ELR (cell line): ENCODE results near the gene RUNX2.

Experiments used
- DNase-seq: peaks from one replicate; pipeline ENCODE4 v3.0.0-alpha.2; 2015; ENCODE audit warnings: low read depth

RUNX2 gene

GRCh38 chr6:45351076-45351475, 22.9 kb downstream of the RUNX2 start:
- DNase-seq: no peak

GRCh38 chr6:45351667-45352066, 23.5 kb downstream of the RUNX2 start:
- no peak for DNase-seq

GRCh38 chr6:45353654-45354053, 25.5 kb downstream of the RUNX2 start:
- DNase-seq: no peak

DNA sequence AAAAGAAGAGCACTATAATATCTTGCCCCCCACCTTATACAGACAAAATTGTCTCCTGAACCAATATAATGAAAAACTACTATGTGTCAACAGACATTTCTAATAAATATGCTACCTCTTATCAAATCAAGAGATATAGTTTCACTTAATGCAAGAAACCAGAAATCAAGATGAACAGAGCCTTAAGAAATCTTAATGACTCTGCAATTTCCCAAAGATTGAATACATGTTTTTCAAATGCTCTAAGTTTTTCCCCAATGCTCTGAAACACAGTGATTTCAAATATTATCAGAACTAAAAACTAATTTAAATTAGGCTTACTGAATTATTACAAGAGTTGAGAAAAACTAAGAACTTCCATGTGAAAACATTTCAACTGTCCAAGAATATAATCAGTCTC, 36.3 kb downstream of the RUNX2 start:
- no peak for DNase-seq

DNA sequence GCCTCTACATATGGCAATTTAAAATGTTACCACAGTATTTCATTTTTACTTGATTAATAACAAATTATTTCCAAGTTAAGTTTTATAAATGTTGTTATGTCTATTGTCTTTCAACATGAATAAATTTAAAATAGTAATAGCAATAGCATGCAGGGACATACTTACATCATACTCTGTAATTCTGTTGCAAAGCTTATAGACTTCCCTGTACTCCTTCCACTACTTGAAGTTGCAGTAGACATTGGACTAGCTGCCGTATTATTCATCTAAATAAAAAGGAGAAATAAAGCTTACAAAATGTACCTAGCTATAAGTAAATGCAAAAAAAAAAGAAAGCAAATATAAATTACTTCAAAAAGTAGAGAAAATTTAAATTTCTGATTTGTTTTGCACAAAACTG, 36.9 kb downstream of the RUNX2 start:
- no peak for DNase-seq

DNA sequence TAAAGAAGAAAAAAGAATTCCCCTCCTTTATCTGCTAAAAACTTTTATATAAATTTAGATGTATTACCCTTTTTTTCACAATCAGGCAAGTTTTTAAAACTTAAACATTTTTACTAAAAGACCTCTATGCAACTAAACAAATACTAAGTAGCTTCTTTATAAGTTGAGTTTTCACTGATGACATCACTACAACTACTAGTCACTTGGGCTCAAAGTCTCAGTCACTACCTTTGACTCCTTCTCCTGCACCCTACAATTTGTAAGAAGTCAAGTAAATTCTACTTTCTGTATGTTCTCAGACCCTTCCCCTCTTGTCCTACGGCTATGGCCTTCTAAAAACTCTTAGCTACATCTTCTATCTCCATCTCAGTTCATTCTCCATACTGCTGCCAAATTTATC, 38.4 kb downstream of the RUNX2 start:
- DNase-seq: no peak

- no peak for DNase-seq
Measured at GRCh38 chr6:45367999-45368398, 39.9 kb downstream of the RUNX2 start.

GRCh38 chr6:45369870-45370269, 41.7 kb downstream of the RUNX2 start:
- no peak for DNase-seq

DNA sequence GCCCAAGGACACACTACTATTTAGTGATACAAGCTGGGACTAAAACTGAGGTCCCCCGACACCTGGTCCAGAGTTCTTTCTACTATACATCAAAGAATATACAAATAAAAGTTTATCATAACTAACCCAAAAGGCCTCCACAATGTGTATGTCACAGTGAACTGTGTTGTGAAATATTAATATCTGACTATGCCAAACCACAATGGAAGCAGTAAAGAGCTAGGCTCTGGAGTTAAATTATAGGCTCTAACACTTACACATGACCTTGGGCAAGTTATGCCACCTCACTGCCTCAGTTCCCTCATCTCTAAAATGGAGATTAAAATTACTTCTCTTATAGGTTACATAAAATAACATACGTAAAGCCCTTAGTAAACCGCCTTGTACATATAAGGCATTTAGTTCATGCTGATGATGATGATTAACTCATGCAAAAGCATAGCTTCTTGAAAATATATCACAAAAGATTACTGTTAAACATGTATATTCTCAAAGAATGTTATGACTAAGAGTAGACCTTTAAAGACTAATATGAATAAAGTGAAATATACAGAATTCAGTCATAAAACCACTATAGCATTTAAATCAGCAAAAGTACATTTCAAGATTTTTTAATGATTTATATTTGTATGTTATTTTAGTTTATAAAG, 43.9 kb downstream of the RUNX2 start:
- peak; percentile 10 for DNase-seq

DNA sequence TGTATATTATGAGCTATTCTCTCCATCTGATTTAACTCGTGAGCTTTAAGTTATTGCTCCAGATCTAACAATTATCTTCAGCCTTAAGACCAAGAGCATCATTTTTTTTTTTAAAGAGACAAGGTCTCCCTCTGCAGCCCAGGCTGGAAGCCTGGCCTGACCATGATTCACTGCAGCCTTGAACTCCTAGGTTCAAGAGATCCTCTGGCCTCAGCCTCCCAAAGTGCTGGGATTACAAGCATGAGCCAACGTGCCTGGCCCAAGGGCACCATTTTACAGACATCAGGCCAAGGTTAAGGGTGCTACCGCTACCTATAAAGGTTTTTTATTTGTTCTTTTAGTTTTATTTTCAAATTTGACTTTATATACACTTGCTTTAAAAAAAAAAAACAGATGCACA, 47.3 kb downstream of the RUNX2 start:
- no peak for DNase-seq

DNA sequence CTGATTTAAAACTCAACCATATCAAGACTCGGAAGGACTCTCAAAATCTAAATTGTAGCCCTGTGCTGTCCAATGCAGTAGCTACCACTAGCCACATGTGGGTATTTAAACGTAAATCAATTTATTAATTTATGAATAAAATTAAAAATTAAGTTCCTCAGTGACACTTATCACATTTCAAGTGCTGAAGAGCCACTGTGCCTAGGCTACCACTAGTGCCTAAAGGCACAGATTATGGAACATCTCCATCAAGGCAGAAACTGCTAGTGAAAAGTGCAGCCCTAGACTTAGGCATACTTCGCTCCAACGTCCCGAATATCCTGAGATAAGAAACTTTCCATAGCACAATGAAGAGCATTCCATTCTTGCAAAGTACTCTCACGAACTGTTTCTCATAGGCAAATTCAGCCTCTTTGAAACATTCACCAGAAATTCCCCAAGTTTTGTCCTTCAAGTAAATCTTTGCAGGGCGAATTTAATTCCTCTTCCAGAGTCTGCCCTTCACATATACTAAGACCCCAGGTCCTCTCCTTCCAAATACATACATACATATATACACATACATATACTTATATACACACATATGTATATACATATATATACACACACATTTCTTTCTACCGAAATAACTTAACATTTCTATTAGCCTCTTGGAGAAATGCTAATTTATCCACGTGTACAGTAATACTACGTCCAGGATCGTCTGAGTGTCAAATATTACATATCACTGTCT, 48.3 kb downstream of the RUNX2 start:
- no peak for DNase-seq

GRCh38 chr6:45377043-45377553, 49.0 kb downstream of the RUNX2 start:
- no peak for DNase-seq

- peak; percentile 95 for DNase-seq
Measured at GRCh38 chr6:45377554-45378333, 49.6 kb downstream of the RUNX2 start, which contains the start of gene SUPT3H. TSS of gene SUPT3H (minus strand) at chr6:45377934.

DNA sequence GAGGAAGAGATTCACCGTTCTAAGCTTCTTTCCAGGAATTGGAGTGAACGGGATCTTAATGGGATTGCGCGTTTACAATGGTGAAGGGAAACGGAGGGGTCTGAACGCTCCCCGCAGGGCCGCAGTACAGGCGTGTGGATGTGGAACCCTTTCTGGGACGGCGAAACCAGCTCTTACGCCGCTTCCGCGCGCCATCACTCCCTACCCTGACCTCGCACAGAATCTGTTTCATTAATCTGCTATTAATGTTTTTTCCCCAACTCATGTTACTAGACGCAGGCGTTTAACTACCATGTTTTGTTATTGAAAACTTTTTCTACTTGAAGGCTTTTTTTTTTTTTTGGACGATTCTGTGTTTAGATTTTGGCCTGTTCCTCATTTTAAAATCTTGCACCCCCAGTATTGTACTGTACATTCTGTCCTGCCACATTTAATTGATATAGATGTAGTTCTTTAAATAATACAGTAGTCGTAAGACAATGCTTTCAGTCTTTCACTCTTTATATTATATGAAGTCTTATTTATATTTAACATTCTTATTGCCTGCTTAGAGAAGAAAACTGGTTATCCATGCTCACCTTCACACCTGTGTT, 50.3 kb downstream of the RUNX2 start:
- DNase-seq: no peak

DNA sequence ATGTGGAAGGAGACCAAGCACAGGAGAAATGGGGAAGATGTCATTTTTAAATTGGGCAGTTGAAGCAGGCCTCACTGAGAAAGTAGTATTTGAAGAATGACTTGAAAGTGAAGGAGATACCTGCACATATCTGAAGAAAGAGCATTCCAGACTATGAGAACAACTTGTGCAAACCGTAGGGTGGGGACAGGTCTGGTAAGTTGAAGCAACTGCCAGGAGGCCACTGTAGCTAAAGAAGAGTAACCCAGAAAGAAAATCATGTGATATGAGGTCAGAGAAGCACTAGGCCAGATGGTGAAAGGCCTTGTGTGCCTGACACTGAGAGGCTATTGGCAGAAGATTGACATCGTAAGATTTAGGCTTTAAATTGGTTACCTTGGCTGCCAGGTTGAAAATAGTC, 54.3 kb downstream of the RUNX2 start:
- no peak for DNase-seq

DNA sequence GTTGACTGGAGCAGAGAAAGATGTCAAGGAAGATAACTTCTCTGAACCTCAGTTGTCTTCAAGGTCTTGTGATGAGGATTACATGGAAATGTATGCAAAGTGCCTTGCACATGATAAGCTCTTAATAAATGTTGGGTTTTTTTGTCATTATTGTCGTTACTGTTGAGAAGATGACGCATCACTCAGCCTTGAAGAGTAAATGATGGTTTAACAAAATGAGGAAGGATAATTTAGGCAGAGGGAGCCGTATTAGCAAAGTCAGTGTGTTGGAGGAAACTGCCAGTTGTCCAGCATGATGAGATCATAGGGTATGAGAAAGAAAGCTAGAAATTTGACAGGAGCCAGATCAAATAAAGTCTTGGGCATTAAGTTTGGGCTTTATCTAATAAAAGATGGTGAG, 58.4 kb downstream of the RUNX2 start:
- no peak for DNase-seq

- DNase-seq: peak; percentile 53
Measured at GRCh38 chr6:45387236-45387635, 59.1 kb downstream of the RUNX2 start.

- peak; percentile 44 for DNase-seq
Measured at GRCh38 chr6:45388328-45388727, 60.2 kb downstream of the RUNX2 start.

- DNase-seq: no peak
Measured at GRCh38 chr6:45394586-45395095, 66.5 kb downstream of the RUNX2 start.

- peak; percentile 81 for DNase-seq
Measured at GRCh38 chr6:45398075-45398813, 70.1 kb downstream of the RUNX2 start.

GRCh38 chr6:45400021-45400420, 71.9 kb downstream of the RUNX2 start:
- DNase-seq: no peak
